DOHH2 (cell line): ENCODE measurements around the gene IL34.

Experiments
- H3F3A ChIP-seq: fragments of 200-600 bp; sonication (generic), shearing (Covaris generic); 2 replicates; pipeline ENCODE4 v1.6.0; 2016; ENCODE audit warnings: antibody characterized with exemption, mild to moderate bottlenecking; ENCODE audit not compliant: control insufficient read depth, insufficient read depth
- H3K27ac ChIP-seq: fragments of 200-600 bp; sonication (generic); 2 replicates; pipeline ENCODE4 v1.5.1; 2014; ENCODE audit warnings: low read depth, mild to moderate bottlenecking, low read length, moderate library complexity
- H3K27me3 ChIP-seq: fragments of 200-600 bp; sonication (generic); 2 replicates; pipeline ENCODE4 v1.6.1; 2014; ENCODE audit warnings: mild to moderate bottlenecking, low read length, mixed read lengths; ENCODE audit not compliant: control insufficient read depth
- H3K36me3 ChIP-seq: fragments of 200-600 bp; sonication (generic); 2 replicates; pipeline ENCODE4 v1.6.1; 2014; ENCODE audit warnings: mild to moderate bottlenecking, low read length, moderate library complexity, mixed read lengths; ENCODE audit not compliant: control insufficient read depth
- H3K4me1 ChIP-seq: fragments of 200-600 bp; sonication (generic); 2 replicates; pipeline ENCODE4 v1.6.1; 2014; ENCODE audit warnings: mild to moderate bottlenecking, low read length, mixed read lengths; ENCODE audit not compliant: control insufficient read depth
- H3K4me2 ChIP-seq: fragments of 200-600 bp; sonication (generic); 2 replicates; pipeline ENCODE4 v1.6.0; 2014; ENCODE audit warnings: mild to moderate bottlenecking, low read length, moderate library complexity
- H3K4me3 ChIP-seq: fragments of 200-600 bp; sonication (generic); 2 replicates; pipeline ENCODE4 v1.5.1; 2014; ENCODE audit warnings: mild to moderate bottlenecking, low read length, mixed read lengths
- H3K79me2 ChIP-seq: fragments of 200-600 bp; sonication (generic); 2 replicates; pipeline ENCODE4 v1.6.1; 2014; ENCODE audit warnings: mild to moderate bottlenecking, low read length, mixed read lengths; ENCODE audit not compliant: control insufficient read depth
- H3K9me2 ChIP-seq: fragments of 200-600 bp; sonication (generic); replicated peaks from 2 replicates; pipeline ENCODE4 v1.6.1; 2014; ENCODE audit warnings: mild to moderate bottlenecking, low read length, mixed read lengths; ENCODE audit not compliant: control insufficient read depth
- H3K9me3 ChIP-seq: fragments of 200-600 bp; sonication (generic); 2 replicates; pipeline ENCODE4 v1.6.1; 2014; ENCODE audit warnings: antibody characterized with exemption, low read length, mixed read lengths; ENCODE audit not compliant: control insufficient read depth, insufficient read depth
- H4K20me1 ChIP-seq: fragments of 200-600 bp; sonication (generic); 2 replicates; pipeline ENCODE4 v1.6.0; 2014; ENCODE audit warnings: low read depth, mild to moderate bottlenecking, antibody characterized with exemption, low read length, moderate library complexity; ENCODE audit not compliant: control insufficient read depth, insufficient read depth
- CTCF ChIP-seq: fragments of 200-600 bp; sonication (generic); IDR thresholded peaks from one replicate; pipeline ENCODE4 v1.5.1; 2014; ENCODE audit warnings: antibody characterized with exemption, mild to moderate bottlenecking, low read depth, low read length; ENCODE audit not compliant: poor library complexity, severe bottlenecking
- EZH2phosphoT487 ChIP-seq: fragments of 200-600 bp; sonication (generic); IDR thresholded peaks from 2 replicates; pipeline ENCODE4 v1.6.1; 2017; ENCODE audit warnings: borderline replicate concordance, mild to moderate bottlenecking, antibody characterized with exemption, low read length, moderate library complexity, mixed read lengths

The IL34 gene

GRCh38 chr16:70664325-70665112, 18.2 kb downstream of the IL34 start:
- H3K27ac ChIP-seq: no peak overlapping the region
- no peaks in the 10 kb centered on the region for H3K27me3 ChIP-seq
- no peaks in the 10 kb centered on the region for H3K9me2 ChIP-seq
- H3K9me3 ChIP-seq: no peaks in the 10 kb centered on the region
- no peaks in the 10 kb centered on the region for H3K4me1 ChIP-seq
- no peaks in the 10 kb centered on the region for H4K20me1 ChIP-seq
- H3K79me2 ChIP-seq: no peaks in the 10 kb centered on the region
- no peak overlapping the region for H3K4me3 ChIP-seq
- no peak overlapping the region for H3K4me2 ChIP-seq
- no peaks in the 10 kb centered on the region for H3F3A ChIP-seq
- H3K36me3 ChIP-seq: no peaks in the 10 kb centered on the region
- TF ChIP-seq CTCF (no peak), EZH2phosphoT487 (no peak)

- Histone ChIP-seq H3K36me3 (no peaks in the 10 kb centered on the region), H3K27me3 (no peaks in the 10 kb centered on the region), H4K20me1 (no peaks in the 10 kb centered on the region)
Observed at GRCh38 chr16:70665113-70665694, 18.8 kb downstream of the IL34 start.

GRCh38 chr16:70665806-70666735, 19.7 kb downstream of the IL34 start:
- H3K4me1 ChIP-seq: no peaks in the 10 kb centered on the region
- TF ChIP-seq EZH2phosphoT487: no peak
- no peak for TF ChIP-seq CTCF

More at GRCh38 chr16:70665113-70665694, 18.8 kb downstream of the IL34 start:
- Histone ChIP-seq H3K9me2 (no peaks in the 10 kb centered on the region), H3K4me3 (no peak overlapping the region), H3K9me3 (no peaks in the 10 kb centered on the region), H3K79me2 (no peaks in the 10 kb centered on the region), H3K27ac (no peak overlapping the region), H3F3A (no peaks in the 10 kb centered on the region), H3K4me1 (no peaks in the 10 kb centered on the region), H3K4me2 (no peak overlapping the region)
- TF ChIP-seq EZH2phosphoT487 (no peak), CTCF (no peak)

More at GRCh38 chr16:70665806-70666735, 19.7 kb downstream of the IL34 start:
- Histone ChIP-seq H3K9me3 (no peaks in the 10 kb centered on the region), H3K9me2 (no peaks in the 10 kb centered on the region), H3K4me3 (no peak overlapping the region), H3K27me3 (no peaks in the 10 kb centered on the region), H3K79me2 (no peaks in the 10 kb centered on the region), H3K27ac (no peak overlapping the region), H3K36me3 (no peaks in the 10 kb centered on the region), H3F3A (no peaks in the 10 kb centered on the region), H3K4me2 (no peak overlapping the region), H4K20me1 (no peaks in the 10 kb centered on the region)
